Neural progenitor cell (in vitro differentiated cells): ENCODE data around the gene ENO3.
"Not testable (repeated sequence)": the region's sequence is repeated elsewhere in the genome, so short reads cannot be mapped to it uniquely, and the experiment has no call there.

Source experiments
- EZH2 ChIP-seq: fragments of 200-600 bp; sonication (generic); IDR thresholded peaks from 2 replicates; pipeline ENCODE4 v1.6.1; 2017; ENCODE audit warnings: antibody characterized with exemption, mild to moderate bottlenecking, moderate library complexity
- TF ChIP-seq, protein P1 (sequence below): fragments of 200-600 bp; sonication (generic); IDR thresholded peaks from 2 replicates; pipeline ENCODE4 v1.5.1; 2017; ENCODE audit warnings: antibody characterized with exemption, mild to moderate bottlenecking

DNA sequence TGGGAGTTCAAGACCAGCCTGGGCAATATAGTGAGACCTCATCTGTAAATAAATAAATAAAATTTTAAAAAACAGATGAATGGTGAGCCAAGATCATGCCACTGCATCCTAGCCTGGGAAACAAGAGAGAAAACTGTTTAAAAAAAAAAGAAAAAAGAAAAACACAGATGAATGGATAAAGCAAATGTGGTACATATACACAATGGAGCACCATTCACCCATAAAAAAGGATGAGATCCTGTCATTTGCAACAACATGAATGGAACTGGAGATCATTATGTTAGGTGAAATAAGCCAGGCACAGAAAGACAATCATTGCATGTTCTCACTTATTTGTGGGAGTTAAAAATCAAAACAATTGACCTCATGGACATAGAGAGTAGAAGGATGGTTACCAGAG lies 44.3 kb upstream of the ENO3 start:
- TF ChIP-seq, protein P1, sequence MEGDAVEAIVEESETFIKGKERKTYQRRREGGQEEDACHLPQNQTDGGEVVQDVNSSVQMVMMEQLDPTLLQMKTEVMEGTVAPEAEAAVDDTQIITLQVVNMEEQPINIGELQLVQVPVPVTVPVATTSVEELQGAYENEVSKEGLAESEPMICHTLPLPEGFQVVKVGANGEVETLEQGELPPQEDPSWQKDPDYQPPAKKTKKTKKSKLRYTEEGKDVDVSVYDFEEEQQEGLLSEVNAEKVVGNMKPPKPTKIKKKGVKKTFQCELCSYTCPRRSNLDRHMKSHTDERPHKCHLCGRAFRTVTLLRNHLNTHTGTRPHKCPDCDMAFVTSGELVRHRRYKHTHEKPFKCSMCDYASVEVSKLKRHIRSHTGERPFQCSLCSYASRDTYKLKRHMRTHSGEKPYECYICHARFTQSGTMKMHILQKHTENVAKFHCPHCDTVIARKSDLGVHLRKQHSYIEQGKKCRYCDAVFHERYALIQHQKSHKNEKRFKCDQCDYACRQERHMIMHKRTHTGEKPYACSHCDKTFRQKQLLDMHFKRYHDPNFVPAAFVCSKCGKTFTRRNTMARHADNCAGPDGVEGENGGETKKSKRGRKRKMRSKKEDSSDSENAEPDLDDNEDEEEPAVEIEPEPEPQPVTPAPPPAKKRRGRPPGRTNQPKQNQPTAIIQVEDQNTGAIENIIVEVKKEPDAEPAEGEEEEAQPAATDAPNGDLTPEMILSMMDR, result not testable (repeated sequence)
- TF ChIP-seq EZH2, result not testable (repeated sequence)
